ENCODE data around the gene HYAL2. TPM values are rescaled to one million over a fixed set of nuclear protein-coding genes. Genes with fewer than 3 reads are reported as not detected.

HYAL2 gene
- total RNA-seq, 1 donor from 2014 or later: 43.8 TPM

DNA sequence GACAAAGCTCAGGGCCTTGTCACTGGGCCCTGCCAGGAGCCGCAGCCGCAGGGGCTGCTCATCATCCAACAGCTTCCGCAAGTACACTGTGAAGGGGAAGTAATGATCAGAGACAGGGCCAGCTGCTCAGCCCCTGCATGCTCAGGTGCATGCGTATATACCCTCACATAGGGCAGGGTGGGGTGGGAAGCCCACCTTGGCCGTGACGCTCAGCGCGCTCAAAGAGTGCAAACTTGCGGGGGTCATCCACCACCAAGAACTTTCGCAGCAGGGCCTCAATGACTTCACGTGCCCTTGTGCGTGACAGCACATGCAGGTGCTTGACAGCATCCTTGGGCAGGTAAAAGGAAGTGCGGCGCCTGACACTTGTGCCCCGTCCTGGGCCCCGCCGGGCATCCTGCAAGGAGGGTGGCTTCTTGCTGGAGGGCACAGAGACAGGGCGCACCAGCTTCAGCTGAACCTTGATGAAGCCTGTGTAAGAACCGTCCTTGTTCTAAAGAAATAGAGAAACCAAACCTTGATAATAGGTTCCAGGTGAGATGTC is 8.9 kb upstream of the HYAL2 start:
- Histone ChIP-seq H3K9ac (ENCODE audit: low read depth in 1 of 3, low read length in 3 of 3) (no peak overlapping the region), H3K27ac (ENCODE audit: low read depth, low read length) (no peak overlapping the region), H3K36me3 (ENCODE audit: control insufficient read depth in 3 of 3, insufficient read depth in 3 of 3, low read length in 3 of 3) (peaks cover 25 to 37% (median 30%) of the 10 kb centered on the region in 3 donors), H3K4me3 (ENCODE audit: low read length in 3 of 3) (no peak overlapping the region), H3K27me3 (ENCODE audit: control insufficient read depth in 3 of 3, insufficient read depth in 3 of 3, low read length in 3 of 3) (no peaks in the 10 kb centered on the region), H3K9me3 (ENCODE audit: control insufficient read depth in 3 of 3, low read length in 3 of 3) (no peaks in the 10 kb centered on the region), H3K4me1 (ENCODE audit: control insufficient read depth in 3 of 3, insufficient read depth in 3 of 3, low read length in 3 of 3) (peaks cover 45 to 56% (median 51%) of the 10 kb centered on the region in 3 donors)

DNA sequence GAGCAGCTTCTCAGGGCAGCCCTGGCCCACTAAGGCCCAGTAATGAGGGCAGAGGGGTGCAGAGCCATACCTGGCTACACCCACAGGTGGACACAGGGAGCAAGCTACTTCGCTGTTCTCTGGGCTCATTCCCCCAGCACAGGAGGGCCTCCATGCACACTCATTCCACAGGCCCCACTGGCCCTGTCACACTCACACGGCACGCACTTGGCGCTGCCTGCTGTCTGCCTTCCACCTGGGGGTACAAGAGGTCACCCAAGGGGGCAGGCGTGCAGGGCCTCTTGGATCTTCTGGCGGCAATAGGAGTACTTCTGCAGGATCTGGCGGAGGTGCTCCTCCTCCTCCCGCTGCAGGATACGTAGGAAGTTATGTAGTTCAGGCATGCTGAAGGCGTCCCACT is 7.8 kb upstream of the HYAL2 start:
- no peaks in the 10 kb centered on the region for H3K9me3 ChIP-seq (ENCODE audit: control insufficient read depth in 3 of 3, low read length in 3 of 3)
- peak overlapping the region in 1 of 3 donors; percentile 32 for H3K9ac ChIP-seq (ENCODE audit: low read depth in 1 of 3, low read length in 3 of 3)
- H3K4me3 ChIP-seq (ENCODE audit: low read length in 3 of 3): no peak overlapping the region
- H3K36me3 ChIP-seq (ENCODE audit: control insufficient read depth in 3 of 3, insufficient read depth in 3 of 3, low read length in 3 of 3): peaks cover 28 to 44% (median 39%) of the 10 kb centered on the region in 3 donors
- no peak overlapping the region for H3K27ac ChIP-seq (ENCODE audit: low read depth, low read length)
- no peaks in the 10 kb centered on the region for H3K27me3 ChIP-seq (ENCODE audit: control insufficient read depth in 3 of 3, insufficient read depth in 3 of 3, low read length in 3 of 3)
- peaks cover 34 to 51% (median 40%) of the 10 kb centered on the region in 3 donors for H3K4me1 ChIP-seq (ENCODE audit: control insufficient read depth in 3 of 3, insufficient read depth in 3 of 3, low read length in 3 of 3)

DNA sequence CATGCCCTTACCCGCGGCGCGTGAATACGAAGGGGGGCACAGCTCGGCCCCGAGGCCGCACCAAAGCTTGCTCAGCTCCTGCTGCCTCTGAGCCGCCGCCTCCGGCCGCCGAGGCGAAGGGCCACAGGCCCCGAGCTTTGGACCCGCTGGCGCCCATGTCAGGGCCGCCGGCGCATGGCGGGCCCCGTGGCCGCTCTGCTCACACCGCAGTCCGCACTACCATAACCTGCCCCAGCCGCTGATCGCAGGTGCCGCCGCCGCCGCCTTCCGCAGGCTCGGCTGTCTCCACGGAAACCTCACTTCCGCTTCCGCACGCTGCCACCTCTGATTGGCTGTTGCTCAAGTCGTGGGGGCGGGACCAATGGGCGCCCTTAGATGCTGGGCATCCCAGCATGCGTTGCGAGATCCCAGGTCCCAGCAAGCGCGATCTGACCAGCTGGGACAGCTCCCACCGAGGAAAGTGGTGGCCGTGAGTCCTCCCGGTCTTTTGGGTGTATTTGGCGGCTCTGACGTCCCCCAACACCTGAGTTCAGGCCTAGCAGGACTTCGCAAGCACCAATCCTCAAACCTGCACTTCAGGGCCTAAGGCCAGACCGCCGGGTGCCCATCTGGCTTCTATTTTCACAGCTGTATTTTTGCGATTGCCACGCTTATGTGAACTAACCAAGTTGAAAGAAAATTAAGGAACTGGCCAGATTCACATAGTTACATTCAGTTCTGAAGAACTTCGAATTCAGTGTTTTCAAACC is 5.6 kb upstream of the HYAL2 start, which contains the start of gene TUSC2:
Gene TUSC2 (minus strand): TSS at position 281 of the 749 bp plus-strand sequence. CDS start 124 bp downstream, at position 157.
- Histone ChIP-seq H3K9me3 (ENCODE audit: control insufficient read depth in 3 of 3, low read length in 3 of 3) (no peaks in the 10 kb centered on the region), H3K27ac (ENCODE audit: low read depth, low read length) (peak within 1 kb of the TSS; percentile 82), H3K9ac (ENCODE audit: low read depth in 1 of 3, low read length in 3 of 3) (peak within 1 kb of the TSS; percentile 94 to 97 (median 95)), H3K4me1 (ENCODE audit: control insufficient read depth in 3 of 3, insufficient read depth in 3 of 3, low read length in 3 of 3) (peaks cover 23 to 45% (median 40%) of the 10 kb centered on the region in 3 donors), H3K4me3 (ENCODE audit: low read length in 3 of 3) (peak within 1 kb of the TSS; percentile 84 to 92 (median 87)), H3K36me3 (ENCODE audit: control insufficient read depth in 3 of 3, insufficient read depth in 3 of 3, low read length in 3 of 3) (peaks cover 31 to 41% (median 40%) of the 10 kb centered on the region in 3 donors), H3K27me3 (ENCODE audit: control insufficient read depth in 3 of 3, insufficient read depth in 3 of 3, low read length in 3 of 3) (no peaks in the 10 kb centered on the region)

DNA sequence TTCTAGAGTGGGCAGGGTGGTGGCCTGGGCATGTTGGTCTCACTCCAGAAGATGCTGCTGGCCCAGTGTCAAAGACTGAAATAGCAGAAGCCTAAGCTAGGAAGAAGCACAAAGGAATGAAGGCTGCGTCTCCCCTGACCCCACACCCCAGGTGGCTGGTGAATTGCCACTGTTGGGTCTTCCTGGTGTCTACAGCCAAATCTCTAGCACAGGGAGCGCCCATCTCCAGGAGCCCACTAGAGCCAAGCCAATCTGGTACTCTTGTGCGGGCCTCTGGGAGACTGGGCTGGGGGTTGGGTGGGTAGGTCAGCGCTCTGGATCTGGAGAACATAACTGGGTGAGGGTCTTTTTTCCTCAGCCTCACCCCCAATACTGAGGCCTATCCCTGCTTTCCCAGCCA is 4.6 kb upstream of the HYAL2 start:
- peaks cover 31 to 38% (median 36%) of the 10 kb centered on the region in 3 donors for H3K36me3 ChIP-seq (ENCODE audit: control insufficient read depth in 3 of 3, insufficient read depth in 3 of 3, low read length in 3 of 3)
- peak overlapping the region; percentile 82 for H3K27ac ChIP-seq (ENCODE audit: low read depth, low read length)
- H3K4me3 ChIP-seq (ENCODE audit: low read length in 3 of 3): peak overlapping the region; percentile 84 to 92 (median 87)
- peaks cover 25 to 48% (median 42%) of the 10 kb centered on the region in 3 donors for H3K4me1 ChIP-seq (ENCODE audit: control insufficient read depth in 3 of 3, insufficient read depth in 3 of 3, low read length in 3 of 3)
- H3K9ac ChIP-seq (ENCODE audit: low read depth in 1 of 3, low read length in 3 of 3): peak overlapping the region; percentile 94 to 97 (median 95)
- no peaks in the 10 kb centered on the region for H3K27me3 ChIP-seq (ENCODE audit: control insufficient read depth in 3 of 3, insufficient read depth in 3 of 3, low read length in 3 of 3)
- no peaks in the 10 kb centered on the region for H3K9me3 ChIP-seq (ENCODE audit: control insufficient read depth in 3 of 3, low read length in 3 of 3)

DNA sequence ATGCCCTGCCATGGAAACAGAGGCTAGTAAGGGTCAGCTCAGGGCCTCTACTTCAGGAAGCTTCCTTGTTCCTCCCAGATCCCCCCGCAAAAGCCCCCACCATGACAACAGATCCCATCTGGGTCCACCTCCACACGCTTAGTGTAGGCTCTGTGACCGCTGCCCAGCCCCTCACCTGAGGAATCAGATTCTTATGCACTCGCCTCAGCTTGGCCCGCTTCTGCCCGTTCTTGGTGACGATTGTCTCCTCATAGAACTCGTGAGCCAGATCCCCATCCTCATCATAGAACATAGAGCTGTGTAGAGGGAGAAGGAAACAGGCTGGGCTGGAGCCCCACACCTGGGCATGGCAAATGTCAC is 3.6 kb upstream of the HYAL2 start:
- H3K9me3 ChIP-seq (ENCODE audit: control insufficient read depth in 3 of 3, low read length in 3 of 3): no peaks in the 10 kb centered on the region
- H3K36me3 ChIP-seq (ENCODE audit: control insufficient read depth in 3 of 3, insufficient read depth in 3 of 3, low read length in 3 of 3): peaks cover 23 to 28% (median 27%) of the 10 kb centered on the region in 3 donors
- H3K9ac ChIP-seq (ENCODE audit: low read depth in 1 of 3, low read length in 3 of 3): no peak overlapping the region
- H3K27ac ChIP-seq (ENCODE audit: low read depth, low read length): no peak overlapping the region
- H3K4me3 ChIP-seq (ENCODE audit: low read length in 3 of 3): no peak overlapping the region
- peaks cover 29 to 53% (median 45%) of the 10 kb centered on the region in 3 donors for H3K4me1 ChIP-seq (ENCODE audit: control insufficient read depth in 3 of 3, insufficient read depth in 3 of 3, low read length in 3 of 3)
- H3K27me3 ChIP-seq (ENCODE audit: control insufficient read depth in 3 of 3, insufficient read depth in 3 of 3, low read length in 3 of 3): no peaks in the 10 kb centered on the region

DNA sequence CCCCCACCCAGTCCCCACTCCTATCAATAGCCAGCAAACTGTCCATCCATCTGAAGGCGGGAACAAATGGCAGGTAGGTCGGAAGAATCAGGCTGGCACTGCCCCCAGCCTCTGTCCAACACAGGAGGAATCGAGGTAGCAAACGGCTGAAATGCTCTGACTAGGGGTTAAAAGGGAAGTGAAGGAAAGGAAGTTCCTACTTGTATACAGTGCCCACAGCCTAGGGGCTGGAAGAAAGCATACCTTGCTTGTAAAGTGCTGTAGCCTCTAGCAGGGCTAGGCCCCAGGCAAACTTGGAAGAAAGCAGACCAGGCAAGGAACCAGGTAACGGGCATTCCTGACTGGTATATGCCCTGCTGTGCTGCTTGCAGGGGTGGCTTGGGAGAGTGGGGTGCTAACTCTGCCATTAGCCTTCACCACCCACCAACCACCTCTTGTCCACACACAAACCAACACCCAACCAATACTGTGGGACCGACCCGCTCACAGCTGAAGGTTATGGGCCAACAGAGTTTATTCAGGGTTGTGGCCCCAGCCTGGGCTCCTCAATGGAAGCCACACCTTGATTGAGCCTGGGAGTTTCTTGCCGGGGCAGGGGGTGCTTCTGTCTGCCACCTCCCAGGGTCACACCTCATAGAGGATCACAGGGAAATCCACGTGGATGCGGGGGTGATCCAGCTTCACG is 3.1 kb upstream of the HYAL2 start:
- Histone ChIP-seq H3K27ac (ENCODE audit: low read depth, low read length) (no peak overlapping the region), H3K4me3 (ENCODE audit: low read length in 3 of 3) (no peak overlapping the region), H3K4me1 (ENCODE audit: control insufficient read depth in 3 of 3, insufficient read depth in 3 of 3, low read length in 3 of 3) (peaks cover 32 to 54% (median 46%) of the 10 kb centered on the region in 3 donors), H3K9me3 (ENCODE audit: control insufficient read depth in 3 of 3, low read length in 3 of 3) (no peaks in the 10 kb centered on the region), H3K9ac (ENCODE audit: low read depth in 1 of 3, low read length in 3 of 3) (no peak overlapping the region), H3K27me3 (ENCODE audit: control insufficient read depth in 3 of 3, insufficient read depth in 3 of 3, low read length in 3 of 3) (no peaks in the 10 kb centered on the region), H3K36me3 (ENCODE audit: control insufficient read depth in 3 of 3, insufficient read depth in 3 of 3, low read length in 3 of 3) (peaks cover 17 to 23% (median 22%) of the 10 kb centered on the region in 3 donors)

DNA sequence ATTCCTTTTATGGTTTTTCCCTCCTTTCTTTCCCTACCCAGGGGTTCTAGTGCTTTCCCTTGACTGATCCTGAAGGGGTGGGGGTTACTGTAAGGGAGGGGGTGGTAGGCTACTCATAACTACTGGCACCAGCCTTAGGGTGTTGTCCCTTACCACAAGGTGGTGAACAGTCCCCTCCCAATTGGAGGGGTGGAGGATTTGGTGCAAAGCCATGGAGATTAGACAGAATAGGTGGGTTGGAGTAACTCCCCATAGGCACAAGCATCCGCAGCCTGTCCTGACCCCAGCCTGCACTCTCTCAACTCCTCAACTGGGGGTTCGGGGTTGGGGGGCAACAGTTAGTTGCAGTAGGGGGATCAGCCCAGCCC is 2.6 kb upstream of the HYAL2 start:
- Histone ChIP-seq H3K27ac (ENCODE audit: low read depth, low read length) (no peak overlapping the region), H3K4me1 (ENCODE audit: control insufficient read depth in 3 of 3, insufficient read depth in 3 of 3, low read length in 3 of 3) (peaks cover 37 to 60% (median 52%) of the 10 kb centered on the region in 3 donors), H3K27me3 (ENCODE audit: control insufficient read depth in 3 of 3, insufficient read depth in 3 of 3, low read length in 3 of 3) (no peaks in the 10 kb centered on the region), H3K4me3 (ENCODE audit: low read length in 3 of 3) (no peak overlapping the region), H3K9ac (ENCODE audit: low read depth in 1 of 3, low read length in 3 of 3) (no peak overlapping the region), H3K9me3 (ENCODE audit: control insufficient read depth in 3 of 3, low read length in 3 of 3) (no peaks in the 10 kb centered on the region), H3K36me3 (ENCODE audit: control insufficient read depth in 3 of 3, insufficient read depth in 3 of 3, low read length in 3 of 3) (peaks cover 12 to 18% (median 16%) of the 10 kb centered on the region in 3 donors)

DNA sequence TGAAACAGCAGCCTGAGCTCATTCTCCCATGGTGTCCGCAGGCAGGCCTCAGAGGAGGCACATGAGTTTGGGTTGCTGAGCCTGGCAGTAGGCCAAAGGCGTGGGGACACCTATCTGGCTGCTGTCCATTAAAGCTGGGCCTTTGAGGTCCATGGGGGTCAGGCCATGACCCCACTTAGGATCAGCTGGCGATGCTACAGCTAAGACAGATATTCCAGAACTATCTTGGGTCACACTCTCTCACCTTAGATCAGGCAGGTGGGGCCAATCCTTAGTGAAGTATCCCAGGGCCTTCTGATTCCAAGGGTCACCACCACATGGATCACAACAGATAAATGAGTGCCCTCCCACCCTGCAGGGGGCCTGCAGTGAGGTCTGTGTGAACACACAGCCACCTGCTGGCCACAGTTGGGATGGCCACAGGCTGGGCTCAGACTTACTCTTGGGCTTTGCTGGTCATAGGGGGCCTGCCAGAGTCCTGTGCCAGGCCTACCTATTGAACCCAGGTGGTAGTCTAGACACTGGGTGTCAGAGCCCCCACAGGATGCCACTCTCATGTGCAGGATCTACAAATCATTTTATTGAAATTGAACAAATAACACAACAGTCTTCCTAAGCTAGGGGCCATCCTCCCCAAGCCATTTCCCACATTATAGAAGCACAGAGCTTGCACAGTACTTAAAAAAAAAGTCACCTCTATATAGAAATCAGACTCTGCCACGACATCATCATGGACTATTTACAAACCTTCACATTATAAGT is 2.0 kb upstream of the HYAL2 start:
- Histone ChIP-seq H3K4me3 (ENCODE audit: low read length in 3 of 3) (no peak overlapping the region), H3K9me3 (ENCODE audit: control insufficient read depth in 3 of 3, low read length in 3 of 3) (no peaks in the 10 kb centered on the region), H3K27me3 (ENCODE audit: control insufficient read depth in 3 of 3, insufficient read depth in 3 of 3, low read length in 3 of 3) (no peaks in the 10 kb centered on the region), H3K4me1 (ENCODE audit: control insufficient read depth in 3 of 3, insufficient read depth in 3 of 3, low read length in 3 of 3) (peaks cover 43 to 65% (median 57%) of the 10 kb centered on the region in 3 donors), H3K27ac (ENCODE audit: low read depth, low read length) (peak overlapping the region; percentile 97), H3K9ac (ENCODE audit: low read depth in 1 of 3, low read length in 3 of 3) (peak overlapping the region in 2 of 3 donors; percentile 10 to 25), H3K36me3 (ENCODE audit: control insufficient read depth in 3 of 3, insufficient read depth in 3 of 3, low read length in 3 of 3) (peaks cover 10 to 19% (median 14%) of the 10 kb centered on the region in 3 donors)

DNA sequence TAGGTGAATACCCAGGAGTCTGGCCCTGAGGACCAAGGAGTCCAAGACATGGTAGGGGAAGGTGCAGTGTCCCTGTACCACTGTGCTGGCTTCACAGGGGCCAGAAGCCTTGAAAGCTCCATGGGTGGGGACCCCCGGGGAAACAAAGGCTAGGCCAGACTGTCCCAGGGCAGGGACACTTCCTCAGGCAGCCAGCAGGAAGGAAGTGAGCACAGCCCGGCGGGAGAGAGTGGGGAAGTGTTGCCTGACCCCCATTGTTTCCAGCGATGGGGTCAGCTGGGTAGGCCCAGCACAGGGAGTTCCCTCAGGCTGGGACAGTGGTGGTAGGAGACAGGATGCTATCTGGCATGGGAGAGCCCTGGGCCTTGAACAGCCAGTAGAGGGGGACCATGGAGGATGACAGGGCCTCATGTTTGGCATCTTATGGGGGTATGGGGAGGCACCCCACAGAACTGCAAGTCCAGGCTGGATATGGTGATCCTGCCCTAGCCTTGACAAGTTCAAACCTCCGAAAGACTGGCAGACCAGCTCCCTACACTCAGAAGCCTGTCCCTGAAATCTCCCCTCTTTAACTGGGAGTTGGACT is 1.2 kb upstream of the HYAL2 start:
- Histone ChIP-seq H3K4me1 (ENCODE audit: control insufficient read depth in 3 of 3, insufficient read depth in 3 of 3, low read length in 3 of 3) (peaks cover 50 to 72% (median 64%) of the 10 kb centered on the region in 3 donors), H3K9ac (ENCODE audit: low read depth in 1 of 3, low read length in 3 of 3) (peak overlapping the region; percentile 8 to 16 (median 10)), H3K36me3 (ENCODE audit: control insufficient read depth in 3 of 3, insufficient read depth in 3 of 3, low read length in 3 of 3) (peaks cover 17 to 27% (median 17%) of the 10 kb centered on the region in 3 donors), H3K9me3 (ENCODE audit: control insufficient read depth in 3 of 3, low read length in 3 of 3) (no peaks in the 10 kb centered on the region), H3K4me3 (ENCODE audit: low read length in 3 of 3) (no peak overlapping the region), H3K27ac (ENCODE audit: low read depth, low read length) (peak overlapping the region; percentile 97), H3K27me3 (ENCODE audit: control insufficient read depth in 3 of 3, insufficient read depth in 3 of 3, low read length in 3 of 3) (no peaks in the 10 kb centered on the region)
